GM12878 (cell line): ENCODE measurements around the gene CALR. TPM values are rescaled to one million over a fixed set of nuclear protein-coding genes. Genes with fewer than 3 reads are reported as not detected.

Experiments used
- BHLHE40 ChIP-seq, 2 experiments: fragments of 450-650 bp in 1 of 2; IDR thresholded peaks; 2 replicates each; pipeline ENCODE4 v1.6.1; 2011 to 2017; ENCODE audit warnings: low read depth in 2 of 2, borderline replicate concordance in 1 of 2, improper control_type of control experiment in 1 of 2, low read length in 1 of 2, mild to moderate bottlenecking in 1 of 2
- CREM ChIP-seq: IDR thresholded peaks from 2 replicates; pipeline ENCODE4 v1.6.1; 2014; ENCODE audit warnings: antibody characterized with exemption, low read depth
- CTCF ChIP-seq, 3 experiments: IDR thresholded peaks in 2 of 3; conservative IDR thresholded peaks in 1 of 3; 2 replicates each; pipeline ENCODE4 v1.5.1; 2011; ENCODE audit warnings: low read depth in 3 of 3, low read length in 3 of 3, mild to moderate bottlenecking in 3 of 3, control low read depth in 2 of 3, moderate library complexity in 2 of 3, inconsistent platforms in 1 of 3, mixed read lengths in 1 of 3; ENCODE audit not compliant: control insufficient read depth in 2 of 3, insufficient read depth in 1 of 3; ENCODE audit errors: extremely low read depth in 1 of 3
- GATAD2B ChIP-seq: fragments of 450-650 bp; conservative IDR thresholded peaks from 2 replicates; pipeline ENCODE4 v1.6.1; 2017; ENCODE audit warnings: low read depth, mild to moderate bottlenecking, moderate library complexity
- IKZF1 ChIP-seq: fragments of 450-650 bp; conservative IDR thresholded peaks from 2 replicates; pipeline ENCODE4 v1.6.1; 2017; ENCODE audit warnings: antibody characterized with exemption, mild to moderate bottlenecking
- KAT2A ChIP-seq: conservative IDR thresholded peaks from 2 replicates; pipeline ENCODE4 v1.6.1; 2011; ENCODE audit warnings: low read depth, low read length; ENCODE audit not compliant: control insufficient read depth
- RB1 ChIP-seq: fragments of 450-650 bp; formaldehyde crosslinking; IDR thresholded peaks from 2 replicates; pipeline ENCODE4 v1.6.1; 2017; ENCODE audit warnings: mild to moderate bottlenecking, borderline replicate concordance
- SMC3 ChIP-seq: IDR thresholded peaks from 2 replicates; pipeline ENCODE4 v1.6.1; 2011; ENCODE audit warnings: low read length, improper control_type of control experiment, borderline replicate concordance
- SRF ChIP-seq, 2 experiments: IDR thresholded peaks; 2 replicates each; pipeline ENCODE4 v1.6.1; 2011; ENCODE audit warnings: low read depth in 2 of 2, low read length in 2 of 2, mild to moderate bottlenecking in 1 of 2, moderate library complexity in 1 of 2
- YBX1 ChIP-seq: fragments of 450-650 bp; IDR thresholded peaks from 2 replicates; pipeline ENCODE4 v1.6.1; 2016; ENCODE audit warnings: antibody characterized with exemption
- ZNF217 ChIP-seq: fragments of 450-650 bp; IDR thresholded peaks from 2 replicates; pipeline ENCODE4 v1.6.1; 2017; ENCODE audit warnings: antibody characterized with exemption, mild to moderate bottlenecking
- polyA plus RNA-seq, 11 experiments: library from polyadenylated mRNA; depleted of rRNA in 4 of 11; unstranded in 6 of 11; stranded (reverse) in 5 of 11; fragments of >200 nt; fragmentation: Nextera tagmentation in 4 of 11; fragmentation: Illumina TruSeq in 1 of 11; extraction: Ambion mirVana in 4 of 11; extraction: Trizol in 1 of 11; gene quantifications; 1 replicate in 1 of 11; 2 replicates in 10 of 11; pipeline versions ENCODE4 v1.2.1 to v1.2.3, GENCODE V29; 2011 to 2016; ENCODE audit warnings: inconsistent platforms in 2 of 11, missing spikeins in 2 of 11, low read depth in 1 of 11
- total RNA-seq, 4 experiments: library from RNA; depleted of rRNA in 3 of 4; stranded (reverse); fragments of >200 nt in 3 of 4; fragmentation: Illumina TruSeq in 1 of 4; extraction: Trizol in 1 of 4; gene quantifications; 2 replicates each; pipeline versions ENCODE4 v1.2.1 to v1.2.3, GENCODE V29; 2013 to 2021

CALR gene
- total and polyA plus RNA-seq, 10 of the 15 experiments (the other 5 are each of a cell fraction or from before 2014, with no cell fraction given), result 202 to 1,451 (median 749) TPM

GRCh38 chr19:12983542-12984142, 45.2 kb downstream of the CALR start (continued):
- TF ChIP-seq CREM (0 out of 2 replicates have a peak, but pooled peaks have one; percentile 12), SMC3 (peak; percentile 82), RB1 (peak; percentile 69; the same call in 1 of the 2 replicates), YBX1 (no peak), SRF (IDR thresholded peaks at IDR 0.05; ENCODE audit: low read depth in 2 of 2, low read length in 2 of 2) (0 out of 4 replicates have a peak, but pooled peaks of 1 of the 2 experiments have one; percentile 25), IKZF1 (peak; percentile 34; the same call in 1 of the 2 replicates), GATAD2B (0 out of 2 replicates have a peak, but pooled peaks have one; percentile 34), BHLHE40 (IDR thresholded peaks at IDR 0.05; ENCODE audit: borderline replicate concordance in 1 of 2, low read depth in 2 of 2, low read length in 1 of 2) (peak; percentile 78 to 94; a peak in 3 of 4 replicates), KAT2A (no peak), ZNF217 (peak; percentile 42; the same call in 1 of the 2 replicates), CTCF (IDR thresholded peaks at IDR 0.05 in 2 of 3, conservative IDR thresholded peaks at IDR 0.05 in 1 of 3; ENCODE audit: control insufficient read depth in 2 of 3, extremely low read depth in 1 of 3, insufficient read depth in 1 of 3, low read depth in 3 of 3, low read length in 3 of 3) (peak; percentile 75 to 90 (median 81))
